DOHH2 (cell line): Measurements from ENCODE around the gene ZFX.

Experiments used
- EZH2phosphoT487 ChIP-seq: fragments of 200-600 bp; sonication (generic); IDR thresholded peaks from 2 replicates; pipeline ENCODE4 v1.6.1; 2017; ENCODE audit warnings: borderline replicate concordance, mild to moderate bottlenecking, antibody characterized with exemption, low read length, moderate library complexity, mixed read lengths
- TF ChIP-seq, protein P1 (sequence below): fragments of 200-600 bp; sonication (generic); IDR thresholded peaks from one replicate; pipeline ENCODE4 v1.5.1; 2014; ENCODE audit warnings: antibody characterized with exemption, mild to moderate bottlenecking, low read depth, low read length; ENCODE audit not compliant: poor library complexity, severe bottlenecking

- TF ChIP-seq, protein P1, sequence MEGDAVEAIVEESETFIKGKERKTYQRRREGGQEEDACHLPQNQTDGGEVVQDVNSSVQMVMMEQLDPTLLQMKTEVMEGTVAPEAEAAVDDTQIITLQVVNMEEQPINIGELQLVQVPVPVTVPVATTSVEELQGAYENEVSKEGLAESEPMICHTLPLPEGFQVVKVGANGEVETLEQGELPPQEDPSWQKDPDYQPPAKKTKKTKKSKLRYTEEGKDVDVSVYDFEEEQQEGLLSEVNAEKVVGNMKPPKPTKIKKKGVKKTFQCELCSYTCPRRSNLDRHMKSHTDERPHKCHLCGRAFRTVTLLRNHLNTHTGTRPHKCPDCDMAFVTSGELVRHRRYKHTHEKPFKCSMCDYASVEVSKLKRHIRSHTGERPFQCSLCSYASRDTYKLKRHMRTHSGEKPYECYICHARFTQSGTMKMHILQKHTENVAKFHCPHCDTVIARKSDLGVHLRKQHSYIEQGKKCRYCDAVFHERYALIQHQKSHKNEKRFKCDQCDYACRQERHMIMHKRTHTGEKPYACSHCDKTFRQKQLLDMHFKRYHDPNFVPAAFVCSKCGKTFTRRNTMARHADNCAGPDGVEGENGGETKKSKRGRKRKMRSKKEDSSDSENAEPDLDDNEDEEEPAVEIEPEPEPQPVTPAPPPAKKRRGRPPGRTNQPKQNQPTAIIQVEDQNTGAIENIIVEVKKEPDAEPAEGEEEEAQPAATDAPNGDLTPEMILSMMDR = no peak
- TF ChIP-seq EZH2phosphoT487 = no peak
These were observed 53.7 kb downstream of the ZFX start for GRCh38 chrX:24203072-24203808.
